HepG2 (cell line): ENCODE data around the gene PCBP4. TPM values are rescaled to one million over a fixed set of nuclear protein-coding genes. Genes with fewer than 3 reads are reported as not detected.

ENCODE experiments used
- NCOA1 ChIP-seq: sonication (generic); formaldehyde crosslinking; IDR thresholded peaks from 2 replicates; pipeline ENCODE4 v1.9.0; 2021; ENCODE audit warnings: missing genetic modification reagents
- NFYB ChIP-seq: sonication (generic); formaldehyde crosslinking; IDR thresholded peaks from 2 replicates; pipeline ENCODE4 v1.4.0; 2020; ENCODE audit warnings: missing genetic modification reagents
- SP5 ChIP-seq: IDR thresholded peaks from 2 replicates; pipeline ENCODE4 v1.6.1; 2016; ENCODE audit warnings: low read depth, borderline replicate concordance
- YEATS2 ChIP-seq: sonication (generic); formaldehyde crosslinking; IDR thresholded peaks from 2 replicates; pipeline ENCODE4 v1.4.0; 2020; ENCODE audit warnings: missing genetic modification reagents, borderline replicate concordance
- ZNF251 ChIP-seq: sonication (generic); formaldehyde crosslinking; IDR thresholded peaks from 2 replicates; pipeline ENCODE4 v1.9.0; 2021; ENCODE audit warnings: mild to moderate bottlenecking, missing genetic modification reagents
- ZNF737 ChIP-seq: sonication (generic); formaldehyde crosslinking; IDR thresholded peaks from 2 replicates; pipeline ENCODE4 v1.5.0; 2020; ENCODE audit warnings: missing genetic modification reagents, mild to moderate bottlenecking, borderline replicate concordance
- ZSCAN20 ChIP-seq: sonication (generic); formaldehyde crosslinking; IDR thresholded peaks from 2 replicates; pipeline ENCODE4 v1.4.0; 2020; ENCODE audit warnings: missing genetic modification reagents, mild to moderate bottlenecking, borderline replicate concordance
- polyA plus RNA-seq, 8 experiments: library from polyadenylated mRNA; depleted of rRNA in 3 of 8; stranded (reverse) in 7 of 8; unstranded in 1 of 8; fragments of >200 nt; fragmentation: Illumina TruSeq in 4 of 8; extraction: Trizol in 4 of 8; gene quantifications; 2 replicates each; pipeline versions ENCODE4 v1.2.1 to v1.2.3, GENCODE V29; 2011 to 2016; ENCODE audit warnings: low read depth in 4 of 8, missing spikeins in 1 of 8, mixed read lengths in 1 of 8; ENCODE audit not compliant: insufficient read depth in 1 of 8
- total RNA-seq, 5 experiments: library from RNA; depleted of rRNA; stranded (reverse); fragments of >200 nt; fragmentation: Illumina TruSeq; extraction: Trizol; gene quantifications; 2 replicates each; pipeline ENCODE4 v1.2.3, GENCODE V29; 2016; ENCODE audit warnings: low read depth in 1 of 5
- TF ChIP-seq, protein P1 (sequence below): IDR thresholded peaks from 2 replicates; pipeline ENCODE4 v1.4.0; 2020; ENCODE audit warnings: mild to moderate bottlenecking, missing genetic modification reagents
- TF ChIP-seq, protein P2 (sequence below): sonication (generic); formaldehyde crosslinking; IDR thresholded peaks from 2 replicates; pipeline ENCODE4 v1.4.0; 2020; ENCODE audit warnings: missing genetic modification reagents
- TF ChIP-seq, protein P3 (sequence below): sonication (generic); formaldehyde crosslinking; IDR thresholded peaks from 2 replicates; pipeline ENCODE4 v1.4.0; 2020; ENCODE audit warnings: mild to moderate bottlenecking, low read depth, missing genetic modification reagents
- TF ChIP-seq, protein P4 (sequence below): sonication (generic); formaldehyde crosslinking; IDR thresholded peaks from one replicate; pipeline ENCODE4 v1.5.1; 2020; ENCODE audit warnings: mild to moderate bottlenecking, missing genetic modification reagents; ENCODE audit errors: not compliant biosample characterization

PCBP4 gene
- total and polyA plus RNA-seq, 2 of the 13 experiments (the other 11 are each of a cell fraction or from before 2014, with no cell fraction given) = 36.8 to 51.3 TPM

DNA sequence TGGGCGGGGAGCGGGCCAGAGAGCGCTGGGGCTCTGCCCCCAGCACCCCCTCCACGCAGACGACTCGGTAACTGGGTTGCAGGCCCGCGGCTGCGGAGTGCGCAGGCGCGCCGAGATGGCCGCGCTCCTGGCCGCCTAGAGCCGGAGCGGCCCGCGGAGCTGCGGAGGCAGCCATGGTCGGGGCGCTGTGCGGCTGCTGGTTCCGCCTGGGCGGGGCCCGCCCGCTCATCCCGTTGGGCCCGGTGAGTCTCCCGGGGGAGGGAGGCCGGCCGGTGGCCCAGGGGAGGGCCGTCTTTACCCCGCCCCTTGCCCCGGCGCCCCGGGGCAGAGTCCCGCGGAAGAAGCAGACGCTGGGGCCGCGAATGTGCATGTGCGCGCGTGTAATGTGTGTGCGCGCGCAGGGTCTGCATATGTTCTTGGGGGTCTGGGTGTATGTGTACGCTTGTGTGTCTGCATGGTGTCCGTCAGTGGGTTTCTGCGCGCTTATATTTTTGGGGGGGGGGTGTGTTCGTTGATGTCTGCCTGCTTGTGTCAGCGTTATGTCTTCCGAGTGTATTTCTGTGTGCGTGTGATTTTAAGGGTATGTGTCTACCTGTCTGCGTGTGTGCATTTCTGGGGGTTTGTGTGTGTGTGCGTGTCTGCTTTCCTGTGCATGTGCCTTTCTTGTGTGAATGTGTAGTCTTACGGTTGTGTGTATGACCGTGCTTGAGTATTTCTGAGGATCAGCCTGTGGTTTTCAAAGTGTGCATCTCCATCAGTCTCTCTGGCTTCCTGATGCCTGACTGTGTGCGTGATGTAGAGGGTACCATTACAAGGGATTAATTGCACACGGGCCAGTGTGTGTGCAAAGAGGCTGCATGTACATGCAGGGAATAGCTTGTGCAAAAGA is 8.0 kb upstream of the PCBP4 start, which contains the start of gene ABHD14A (continued):
- TF ChIP-seq, protein P1, sequence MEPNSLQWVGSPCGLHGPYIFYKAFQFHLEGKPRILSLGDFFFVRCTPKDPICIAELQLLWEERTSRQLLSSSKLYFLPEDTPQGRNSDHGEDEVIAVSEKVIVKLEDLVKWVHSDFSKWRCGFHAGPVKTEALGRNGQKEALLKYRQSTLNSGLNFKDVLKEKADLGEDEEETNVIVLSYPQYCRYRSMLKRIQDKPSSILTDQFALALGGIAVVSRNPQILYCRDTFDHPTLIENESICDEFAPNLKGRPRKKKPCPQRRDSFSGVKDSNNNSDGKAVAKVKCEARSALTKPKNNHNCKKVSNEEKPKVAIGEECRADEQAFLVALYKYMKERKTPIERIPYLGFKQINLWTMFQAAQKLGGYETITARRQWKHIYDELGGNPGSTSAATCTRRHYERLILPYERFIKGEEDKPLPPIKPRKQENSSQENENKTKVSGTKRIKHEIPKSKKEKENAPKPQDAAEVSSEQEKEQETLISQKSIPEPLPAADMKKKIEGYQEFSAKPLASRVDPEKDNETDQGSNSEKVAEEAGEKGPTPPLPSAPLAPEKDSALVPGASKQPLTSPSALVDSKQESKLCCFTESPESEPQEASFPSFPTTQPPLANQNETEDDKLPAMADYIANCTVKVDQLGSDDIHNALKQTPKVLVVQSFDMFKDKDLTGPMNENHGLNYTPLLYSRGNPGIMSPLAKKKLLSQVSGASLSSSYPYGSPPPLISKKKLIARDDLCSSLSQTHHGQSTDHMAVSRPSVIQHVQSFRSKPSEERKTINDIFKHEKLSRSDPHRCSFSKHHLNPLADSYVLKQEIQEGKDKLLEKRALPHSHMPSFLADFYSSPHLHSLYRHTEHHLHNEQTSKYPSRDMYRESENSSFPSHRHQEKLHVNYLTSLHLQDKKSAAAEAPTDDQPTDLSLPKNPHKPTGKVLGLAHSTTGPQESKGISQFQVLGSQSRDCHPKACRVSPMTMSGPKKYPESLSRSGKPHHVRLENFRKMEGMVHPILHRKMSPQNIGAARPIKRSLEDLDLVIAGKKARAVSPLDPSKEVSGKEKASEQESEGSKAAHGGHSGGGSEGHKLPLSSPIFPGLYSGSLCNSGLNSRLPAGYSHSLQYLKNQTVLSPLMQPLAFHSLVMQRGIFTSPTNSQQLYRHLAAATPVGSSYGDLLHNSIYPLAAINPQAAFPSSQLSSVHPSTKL (CRISPR knock-in tag) = 0 out of 2 replicates have a peak, but pooled peaks have one; percentile 9
- TF ChIP-seq ZSCAN20 (CRISPR knock-in tag) (peak; percentile 58; the same call in 1 of the 2 replicates), SP5 (CRISPR knock-in tag) (0 out of 2 replicates have a peak, but pooled peaks have one; percentile 36), NCOA1 (CRISPR knock-in tag) (no peak), ZNF737 (CRISPR knock-in tag) (0 out of 2 replicates have a peak, but pooled peaks have one; percentile 47), YEATS2 (CRISPR knock-in tag) (no peak), NFYB (CRISPR knock-in tag) (no peak), ZNF251 (CRISPR knock-in tag) (no peak)
- TF ChIP-seq, protein P2, sequence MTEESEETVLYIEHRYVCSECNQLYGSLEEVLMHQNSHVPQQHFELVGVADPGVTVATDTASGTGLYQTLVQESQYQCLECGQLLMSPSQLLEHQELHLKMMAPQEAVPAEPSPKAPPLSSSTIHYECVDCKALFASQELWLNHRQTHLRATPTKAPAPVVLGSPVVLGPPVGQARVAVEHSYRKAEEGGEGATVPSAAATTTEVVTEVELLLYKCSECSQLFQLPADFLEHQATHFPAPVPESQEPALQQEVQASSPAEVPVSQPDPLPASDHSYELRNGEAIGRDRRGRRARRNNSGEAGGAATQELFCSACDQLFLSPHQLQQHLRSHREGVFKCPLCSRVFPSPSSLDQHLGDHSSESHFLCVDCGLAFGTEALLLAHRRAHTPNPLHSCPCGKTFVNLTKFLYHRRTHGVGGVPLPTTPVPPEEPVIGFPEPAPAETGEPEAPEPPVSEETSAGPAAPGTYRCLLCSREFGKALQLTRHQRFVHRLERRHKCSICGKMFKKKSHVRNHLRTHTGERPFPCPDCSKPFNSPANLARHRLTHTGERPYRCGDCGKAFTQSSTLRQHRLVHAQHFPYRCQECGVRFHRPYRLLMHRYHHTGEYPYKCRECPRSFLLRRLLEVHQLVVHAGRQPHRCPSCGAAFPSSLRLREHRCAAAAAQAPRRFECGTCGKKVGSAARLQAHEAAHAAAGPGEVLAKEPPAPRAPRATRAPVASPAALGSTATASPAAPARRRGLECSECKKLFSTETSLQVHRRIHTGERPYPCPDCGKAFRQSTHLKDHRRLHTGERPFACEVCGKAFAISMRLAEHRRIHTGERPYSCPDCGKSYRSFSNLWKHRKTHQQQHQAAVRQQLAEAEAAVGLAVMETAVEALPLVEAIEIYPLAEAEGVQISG (CRISPR knock-in tag) = 0 out of 2 replicates have a peak, but pooled peaks have one; percentile 27
- TF ChIP-seq, protein P3, sequence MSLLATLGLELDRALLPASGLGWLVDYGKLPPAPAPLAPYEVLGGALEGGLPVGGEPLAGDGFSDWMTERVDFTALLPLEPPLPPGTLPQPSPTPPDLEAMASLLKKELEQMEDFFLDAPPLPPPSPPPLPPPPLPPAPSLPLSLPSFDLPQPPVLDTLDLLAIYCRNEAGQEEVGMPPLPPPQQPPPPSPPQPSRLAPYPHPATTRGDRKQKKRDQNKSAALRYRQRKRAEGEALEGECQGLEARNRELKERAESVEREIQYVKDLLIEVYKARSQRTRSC (CRISPR knock-in tag) = no peak
- TF ChIP-seq, protein P4, sequence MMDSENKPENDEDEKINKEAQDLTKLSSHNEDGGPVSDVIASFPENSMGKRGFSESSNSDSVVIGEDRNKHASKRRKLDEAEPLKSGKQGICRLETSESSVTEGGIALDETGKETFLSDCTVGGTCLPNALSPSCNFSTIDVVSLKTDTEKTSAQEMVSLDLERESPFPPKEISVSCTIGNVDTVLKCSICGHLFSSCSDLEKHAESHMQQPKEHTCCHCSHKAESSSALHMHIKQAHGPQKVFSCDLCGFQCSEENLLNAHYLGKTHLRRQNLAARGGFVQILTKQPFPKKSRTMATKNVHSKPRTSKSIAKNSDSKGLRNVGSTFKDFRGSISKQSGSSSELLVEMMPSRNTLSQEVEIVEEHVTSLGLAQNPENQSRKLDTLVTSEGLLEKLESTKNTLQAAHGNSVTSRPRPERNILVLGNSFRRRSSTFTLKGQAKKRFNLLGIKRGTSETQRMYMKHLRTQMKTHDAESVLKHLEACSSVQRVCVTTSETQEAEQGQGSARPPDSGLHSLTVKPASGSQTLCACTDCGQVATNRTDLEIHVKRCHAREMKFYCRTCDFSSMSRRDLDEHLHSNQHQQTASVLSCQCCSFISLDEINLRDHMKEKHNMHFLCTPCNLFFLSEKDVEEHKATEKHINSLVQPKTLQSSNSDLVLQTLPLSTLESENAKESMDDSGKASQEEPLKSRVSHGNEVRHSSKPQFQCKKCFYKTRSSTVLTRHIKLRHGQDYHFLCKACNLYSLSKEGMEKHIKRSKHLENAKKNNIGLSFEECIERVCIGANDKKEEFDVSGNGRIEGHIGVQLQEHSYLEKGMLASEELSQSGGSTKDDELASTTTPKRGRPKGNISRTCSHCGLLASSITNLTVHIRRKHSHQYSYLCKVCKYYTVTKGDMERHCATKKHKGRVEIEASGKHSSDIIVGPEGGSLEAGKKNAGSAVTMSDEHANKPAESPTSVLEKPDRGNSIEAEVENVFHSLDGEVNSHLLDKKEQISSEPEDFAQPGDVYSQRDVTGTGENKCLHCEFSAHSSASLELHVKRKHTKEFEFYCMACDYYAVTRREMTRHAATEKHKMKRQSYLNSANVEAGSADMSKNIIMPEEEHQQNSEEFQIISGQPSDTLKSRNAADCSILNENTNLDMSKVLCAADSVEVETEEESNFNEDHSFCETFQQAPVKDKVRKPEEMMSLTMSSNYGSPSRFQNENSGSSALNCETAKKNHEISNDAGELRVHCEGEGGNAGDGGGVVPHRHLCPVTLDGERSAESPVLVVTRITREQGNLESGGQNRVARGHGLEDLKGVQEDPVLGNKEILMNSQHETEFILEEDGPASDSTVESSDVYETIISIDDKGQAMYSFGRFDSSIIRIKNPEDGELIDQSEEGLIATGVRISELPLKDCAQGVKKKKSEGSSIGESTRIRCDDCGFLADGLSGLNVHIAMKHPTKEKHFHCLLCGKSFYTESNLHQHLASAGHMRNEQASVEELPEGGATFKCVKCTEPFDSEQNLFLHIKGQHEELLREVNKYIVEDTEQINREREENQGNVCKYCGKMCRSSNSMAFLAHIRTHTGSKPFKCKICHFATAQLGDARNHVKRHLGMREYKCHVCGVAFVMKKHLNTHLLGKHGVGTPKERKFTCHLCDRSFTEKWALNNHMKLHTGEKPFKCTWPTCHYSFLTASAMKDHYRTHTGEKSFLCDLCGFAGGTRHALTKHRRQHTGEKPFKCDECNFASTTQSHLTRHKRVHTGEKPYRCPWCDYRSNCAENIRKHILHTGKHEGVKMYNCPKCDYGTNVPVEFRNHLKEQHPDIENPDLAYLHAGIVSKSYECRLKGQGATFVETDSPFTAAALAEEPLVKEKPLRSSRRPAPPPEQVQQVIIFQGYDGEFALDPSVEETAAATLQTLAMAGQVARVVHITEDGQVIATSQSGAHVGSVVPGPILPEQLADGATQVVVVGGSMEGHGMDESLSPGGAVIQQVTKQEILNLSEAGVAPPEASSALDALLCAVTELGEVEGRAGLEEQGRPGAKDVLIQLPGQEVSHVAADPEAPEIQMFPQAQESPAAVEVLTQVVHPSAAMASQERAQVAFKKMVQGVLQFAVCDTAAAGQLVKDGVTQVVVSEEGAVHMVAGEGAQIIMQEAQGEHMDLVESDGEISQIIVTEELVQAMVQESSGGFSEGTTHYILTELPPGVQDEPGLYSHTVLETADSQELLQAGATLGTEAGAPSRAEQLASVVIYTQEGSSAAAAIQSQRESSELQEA (CRISPR knock-in tag) = no peak
